ENCODE data around the gene CYP46A1.

Gene CYP46A1

GRCh38 chr14:99774556-99775307 is 90.6 kb downstream of the CYP46A1 start:
- in situ Hi-C loops (cut with MboI; ENCODE audit: low sequenced_read_pairs) = no loop called here

GRCh38 chr14:99775351-99775750 is 91.3 kb downstream of the CYP46A1 start:
- in situ Hi-C loops (cut with MboI; ENCODE audit: low sequenced_read_pairs) = no loop called here
